ENCODE data around the gene SPOCK1. TPM values are rescaled to one million over a fixed set of nuclear protein-coding genes. Genes with fewer than 3 reads are reported as not detected.

SPOCK1 gene
- total RNA-seq, 2 donors from 2014 or later = 2.1 to 8.5 TPM

- no peak for DNase-seq
- Histone ChIP-seq H3K9ac (ENCODE audit: low read depth in 2 of 2, low read length in 2 of 2) (no peak overlapping the region), H3K27ac (no peak overlapping the region), H3K4me1 (no peaks in the 10 kb centered on the region), H3K27me3 (no peaks in the 10 kb centered on the region), H3K9me3 (no peaks in the 10 kb centered on the region), H3K4me3 (no peak overlapping the region), H3K36me3 (no peaks in the 10 kb centered on the region)
- no peak for TF ChIP-seq CTCF (IDR thresholded peaks at IDR 0.05)
- intact Hi-C loops (cut with DNase I) = no loop called here
These were observed 37.5 kb downstream of the SPOCK1 start for GRCh38 chr5:137461391-137462264.

GRCh38 chr5:137454671-137455070 lies 44.5 kb downstream of the SPOCK1 start:
- no peaks in the 10 kb centered on the region for H3K9me3 ChIP-seq
- H3K36me3 ChIP-seq = no peaks in the 10 kb centered on the region
- no peak for DNase-seq
- no peaks in the 10 kb centered on the region for H3K4me1 ChIP-seq
- no peaks in the 10 kb centered on the region for H3K27me3 ChIP-seq
- intact Hi-C loops (cut with DNase I) = no loop called here
- H3K9ac ChIP-seq (ENCODE audit: low read depth in 2 of 2, low read length in 2 of 2) = no peak overlapping the region
- H3K27ac ChIP-seq = no peak overlapping the region
- no peak for TF ChIP-seq CTCF (IDR thresholded peaks at IDR 0.05)
- H3K4me3 ChIP-seq = no peak overlapping the region

GRCh38 chr5:137453483-137454080 lies 45.5 kb downstream of the SPOCK1 start:
- Histone ChIP-seq H3K4me1 (no peaks in the 10 kb centered on the region), H3K4me3 (no peak overlapping the region), H3K27ac (no peak overlapping the region), H3K27me3 (no peaks in the 10 kb centered on the region), H3K36me3 (no peaks in the 10 kb centered on the region), H3K9ac (ENCODE audit: low read depth in 2 of 2, low read length in 2 of 2) (no peak overlapping the region), H3K9me3 (no peaks in the 10 kb centered on the region)
- intact Hi-C loops (cut with DNase I) = no loop called here
- no peak for DNase-seq
- TF ChIP-seq CTCF (IDR thresholded peaks at IDR 0.05) = no peak

- H3K27ac ChIP-seq = no peak overlapping the region
These were observed 48.4 kb downstream of the SPOCK1 start for GRCh38 chr5:137450759-137451158.

GRCh38 chr5:137448868-137449267 lies 50.3 kb downstream of the SPOCK1 start:
- no peaks in the 10 kb centered on the region for H3K27me3 ChIP-seq
- DNase-seq = no peak
- H3K27ac ChIP-seq = no peak overlapping the region
- H3K4me1 ChIP-seq = no peaks in the 10 kb centered on the region
- no peak for TF ChIP-seq CTCF (IDR thresholded peaks at IDR 0.05)
- no peaks in the 10 kb centered on the region for H3K9me3 ChIP-seq
- H3K36me3 ChIP-seq = no peaks in the 10 kb centered on the region
- H3K4me3 ChIP-seq = no peak overlapping the region
- no peak overlapping the region for H3K9ac ChIP-seq (ENCODE audit: low read depth in 2 of 2, low read length in 2 of 2)
- intact Hi-C loops (cut with DNase I) = no loop called here

More at GRCh38 chr5:137450759-137451158, 48.4 kb downstream of the SPOCK1 start:
- intact Hi-C loops (cut with DNase I) = no loop called here
- Histone ChIP-seq H3K9ac (ENCODE audit: low read depth in 2 of 2, low read length in 2 of 2) (no peak overlapping the region), H3K27me3 (no peaks in the 10 kb centered on the region), H3K4me1 (no peaks in the 10 kb centered on the region), H3K4me3 (no peak overlapping the region), H3K36me3 (no peaks in the 10 kb centered on the region), H3K9me3 (no peaks in the 10 kb centered on the region)
- no peak for TF ChIP-seq CTCF (IDR thresholded peaks at IDR 0.05)
- no peak for DNase-seq
